ENCODE results near the gene RPE65. TPM values are rescaled to one million over a fixed set of nuclear protein-coding genes. Genes with fewer than 3 reads are reported as not detected.

The RPE65 gene
- total and polyA plus RNA-seq, 2 of the 8 experiments (the other 6 are each of a cell fraction or from before 2014, with no cell fraction given): not detected

DNA sequence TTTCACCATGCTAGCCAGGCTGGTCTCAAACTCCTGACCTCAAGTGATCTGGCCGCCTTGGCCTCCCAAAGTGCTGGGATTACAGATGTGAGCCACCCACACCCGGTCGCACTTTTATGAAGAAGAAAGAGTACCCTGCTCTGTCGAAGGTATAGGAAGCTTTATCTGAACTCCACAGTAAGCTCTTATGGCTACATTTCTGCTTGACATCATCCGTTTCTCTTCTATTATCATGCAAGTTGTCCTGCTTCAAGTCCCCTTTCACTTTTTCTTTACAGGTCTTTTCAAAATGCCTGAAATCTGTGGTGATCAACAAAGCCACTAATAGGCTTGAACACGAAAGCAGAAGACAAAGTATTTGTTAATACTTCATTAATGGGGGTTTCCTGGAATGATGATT lies 4.0 kb downstream of the RPE65 start:
- no peaks in the 10 kb centered on the region for H3K79me1 ChIP-seq (ENCODE audit: low read depth, low read length)
- no peak for FAIRE-seq
- no peak for TF ChIP-seq NRF1 (IDR thresholded peaks at IDR 0.05; ENCODE audit: low read depth, low read length)
- no peak for TF ChIP-seq HDAC6 (IDR thresholded peaks at IDR 0.05; ENCODE audit: low read depth, low read length)
- no peak for TF ChIP-seq KDM1A (IDR thresholded peaks at IDR 0.05; ENCODE audit: borderline replicate concordance, low read length)
- no peak for TF ChIP-seq CTBP2 (IDR thresholded peaks at IDR 0.05; ENCODE audit: borderline replicate concordance, insufficient read depth, insufficient read length, low read length)
- no peak for TF ChIP-seq YY1 (IDR thresholded peaks at IDR 0.05; ENCODE audit: low read depth, low read length)

More for the DNA sequence above, 4.0 kb downstream of the RPE65 start:
- Histone ChIP-seq H4K20me1 (replicated peaks in 1 of 2; ENCODE audit: control insufficient read depth in 1 of 2, insufficient read depth in 2 of 2, low read length in 2 of 2) (no peaks in the 10 kb centered on the region), H4K91ac (replicated peaks; ENCODE audit: insufficient read length, low read length) (no peak overlapping the region), H2BK12ac (ENCODE audit: low read depth, low read length) (no peak overlapping the region), H4K8ac (ENCODE audit: extremely low read depth, insufficient read depth, low read length) (no peak overlapping the region), H2BK20ac (ENCODE audit: low read length) (no peak overlapping the region), H2BK120ac (replicated peaks; ENCODE audit: low read depth, low read length) (no peak overlapping the region), H3K27ac (ENCODE audit: low read depth, low read length) (no peak overlapping the region), H3K4me2 (ENCODE audit: insufficient read depth in 1 of 2, low read depth in 2 of 2, low read length in 2 of 2) (no peak overlapping the region), H2AFZ (ENCODE audit: low read length) (no peak overlapping the region), H2AK5ac (ENCODE audit: low read depth, low read length) (no peak overlapping the region), H4K5ac (ENCODE audit: insufficient read length, low read depth, low read length) (no peak overlapping the region), H3K9me3 (ENCODE audit: insufficient read depth in 2 of 2, low read depth in 1 of 2, low read length in 1 of 2) (no peaks in the 10 kb centered on the region), H2BK15ac (ENCODE audit: low read length) (no peak overlapping the region), H3K4me1 (replicated peaks in 1 of 4; ENCODE audit: control insufficient read depth in 3 of 4, insufficient read depth in 4 of 4, low read length in 3 of 4) (no peaks in the 10 kb centered on the region), H3K18ac (ENCODE audit: extremely low read depth, low read length) (no peak overlapping the region), H3K27me3 (replicated peaks in 1 of 4; ENCODE audit: control insufficient read depth in 3 of 4, extremely low read depth in 1 of 4, insufficient read depth in 3 of 4, low read length in 3 of 4) (no peaks in the 10 kb centered on the region), H3K14ac (ENCODE audit: insufficient read length) (no peak overlapping the region), H3K4me3 (ENCODE audit: extremely low read depth in 1 of 4, insufficient read depth in 2 of 4, low read depth in 3 of 4, low read length in 4 of 4) (no peak overlapping the region), H3K79me2 (ENCODE audit: control insufficient read depth in 1 of 2, insufficient read depth in 2 of 2, low read length in 2 of 2) (no peaks in the 10 kb centered on the region), H3K56ac (replicated peaks; ENCODE audit: insufficient read length, low read depth, low read length) (no peak overlapping the region), H2BK5ac (ENCODE audit: low read depth, low read length) (no peak overlapping the region), H3K4ac (replicated peaks; ENCODE audit: insufficient read length, low read depth, low read length) (no peak overlapping the region), H3K36me3 (ENCODE audit: control insufficient read depth in 2 of 4, insufficient read depth in 4 of 4, low read length in 3 of 4) (no peaks in the 10 kb centered on the region), H3K23me2 (ENCODE audit: low read depth, low read length) (no peaks in the 10 kb centered on the region), H3K9ac (replicated peaks in 1 of 4; ENCODE audit: extremely low read depth in 1 of 4, low read depth in 3 of 4, low read length in 3 of 4) (no peak overlapping the region), H3K23ac (ENCODE audit: insufficient read length) (no peak overlapping the region)
- ChIA-PET CTCF (ENCODE audit: partially characterized antibody) (interaction anchor here (0.8 to 4.3 kb wide), 5 partner anchors 22 to 329 kb away, joined by 3 to 19 read pairs (median 6); no protein-coding TSS in a partner anchor), POLR2A (ENCODE audit: partially characterized antibody) (no interaction called here)
- no peak for DNase-seq (ENCODE audit: low read depth in 1 of 2, low spot score in 2 of 2)
- WGBS, 2 experiments (ENCODE audit: extremely low coverage in 1 of 2, insufficient coverage in 1 of 2, insufficient read length in 1 of 2, insufficient replicate concordance in 2 of 2, low coverage in 1 of 2, low lambda C conversion rate in 2 of 2, missing lambda C conversion rate in 1 of 2): 84% methylated on average over 6 of the region's 6 CpGs; no CpG with 5 or more reads in 1 of the 2 experiments

Data from H1 (cell line).